Vagina (tissue), 2 donors: ENCODE results near the gene UQCR11. TPM values are rescaled to one million over a fixed set of nuclear protein-coding genes. Genes with fewer than 3 reads are reported as not detected.

Experiments
- DNase-seq, 2 donors: peaks; one replicate each; pipeline ENCODE4 v3.0.0-alpha.2; 2017; ENCODE audit errors: extremely low spot score in 2 of 2
- H3K27ac ChIP-seq: fragments of 200-600 bp; sonication (generic); one replicate; pipeline ENCODE4 v1.5.1; 2019
- H3K27me3 ChIP-seq: fragments of 200-600 bp; sonication (generic); one replicate; pipeline ENCODE4 v1.5.1; 2019
- H3K36me3 ChIP-seq, 2 donors: fragments of 200-600 bp; sonication (generic); one replicate each; pipeline ENCODE4 v1.5.1; 2017 to 2019
- H3K4me1 ChIP-seq: fragments of 200-600 bp; sonication (generic); one replicate; pipeline ENCODE4 v1.5.1; 2019
- H3K4me3 ChIP-seq, 2 donors: fragments of 200-600 bp; sonication (generic); 1 replicate in 1 of 2; 2 replicates in 1 of 2; pipeline ENCODE4 v1.5.1; 2016 to 2019
- H3K9me3 ChIP-seq: fragments of 200-600 bp; sonication (generic); one replicate; pipeline ENCODE4 v1.5.1; 2019
- CTCF ChIP-seq, 3 experiments: fragments of 450-650 bp in 2 of 3; fragments of 200-600 bp in 1 of 3; sonication (generic) in 1 of 3; IDR thresholded peaks; one replicate each; pipeline ENCODE4 v1.5.1; 2017 to 2019; ENCODE audit warnings: antibody characterized with exemption in 3 of 3, mild to moderate bottlenecking in 2 of 3, moderate library complexity in 2 of 3
- POLR2A ChIP-seq, 2 donors: fragments of 450-650 bp; IDR thresholded peaks; one replicate each; pipeline ENCODE4 v1.6.1; 2017; ENCODE audit warnings: antibody characterized with exemption in 2 of 2, mild to moderate bottlenecking in 2 of 2, moderate library complexity in 2 of 2
- POLR2AphosphoS5 ChIP-seq, 2 donors: sonication (generic); formaldehyde crosslinking; IDR thresholded peaks; one replicate each; pipeline ENCODE4 v1.9.0; 2017; ENCODE audit warnings: antibody characterized with exemption in 2 of 2, mild to moderate bottlenecking in 2 of 2, low read depth in 1 of 2; ENCODE audit not compliant: insufficient read depth in 1 of 2
- intact Hi-C: fragments of 100-400 bp; cut with DNase I; formaldehyde crosslinking; loops from one replicate; pipeline ENCODE4 v1.15.1; 2023
- total RNA-seq: library from RNA; depleted of rRNA; stranded (reverse); fragments of >200 nt; gene quantifications from one replicate; pipeline ENCODE4 v1.2.3, GENCODE V29; 2016

UQCR11 gene
- total RNA-seq, 1 donor from 2014 or later = 79.8 TPM

DNA sequence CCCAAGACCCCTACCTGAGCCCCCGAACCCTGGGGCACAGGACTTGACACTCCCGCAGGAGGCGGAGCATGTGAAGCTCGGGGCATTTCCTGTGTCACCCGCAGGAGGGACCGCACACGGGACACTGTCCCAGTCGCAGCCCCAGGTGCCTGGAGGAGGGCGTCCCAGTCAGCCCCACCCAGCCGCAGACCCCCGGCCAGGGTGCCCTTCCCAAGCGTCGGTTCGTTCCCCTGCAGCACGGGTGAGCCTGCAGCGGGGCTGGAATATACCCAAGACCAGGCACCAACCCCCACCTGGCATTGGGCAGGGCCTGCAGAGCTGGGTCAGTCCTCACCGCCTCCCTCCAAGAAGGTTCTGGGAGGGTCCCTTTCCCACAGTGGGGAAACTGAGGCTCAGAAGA lies 25.5 kb upstream of the UQCR11 start:
- Histone ChIP-seq H3K9me3 (no peaks in the 10 kb centered on the region), H3K27me3 (no peaks in the 10 kb centered on the region), H3K36me3 (peaks cover 0 to 8% of the 10 kb centered on the region in 2 donors), H3K4me3 (no peak overlapping the region), H3K27ac (no peak overlapping the region), H3K4me1 (no peaks in the 10 kb centered on the region)
- TF ChIP-seq POLR2A (IDR thresholded peaks at IDR 0.05) (no peak), CTCF (IDR thresholded peaks at IDR 0.05) (no peak), POLR2AphosphoS5 (IDR thresholded peaks at IDR 0.05; ENCODE audit: insufficient read depth in 1 of 2, low read depth in 1 of 2) (no peak)
- intact Hi-C loops = no loop called here
- no peak for DNase-seq

- no peak for DNase-seq
- no peak for TF ChIP-seq POLR2A (IDR thresholded peaks at IDR 0.05)
- no peak for TF ChIP-seq POLR2AphosphoS5 (IDR thresholded peaks at IDR 0.05; ENCODE audit: insufficient read depth in 1 of 2, low read depth in 1 of 2)
- TF ChIP-seq CTCF (IDR thresholded peaks at IDR 0.05) = no peak
- Histone ChIP-seq H3K4me3 (no peak overlapping the region), H3K4me1 (no peaks in the 10 kb centered on the region), H3K36me3 (peaks cover 0 to 8% of the 10 kb centered on the region in 2 donors), H3K9me3 (no peaks in the 10 kb centered on the region), H3K27ac (no peak overlapping the region), H3K27me3 (no peaks in the 10 kb centered on the region)
- intact Hi-C loops = no loop called here
These were observed 24.8 kb upstream of the UQCR11 start for GRCh38 chr19:1630012-1630411.

DNA sequence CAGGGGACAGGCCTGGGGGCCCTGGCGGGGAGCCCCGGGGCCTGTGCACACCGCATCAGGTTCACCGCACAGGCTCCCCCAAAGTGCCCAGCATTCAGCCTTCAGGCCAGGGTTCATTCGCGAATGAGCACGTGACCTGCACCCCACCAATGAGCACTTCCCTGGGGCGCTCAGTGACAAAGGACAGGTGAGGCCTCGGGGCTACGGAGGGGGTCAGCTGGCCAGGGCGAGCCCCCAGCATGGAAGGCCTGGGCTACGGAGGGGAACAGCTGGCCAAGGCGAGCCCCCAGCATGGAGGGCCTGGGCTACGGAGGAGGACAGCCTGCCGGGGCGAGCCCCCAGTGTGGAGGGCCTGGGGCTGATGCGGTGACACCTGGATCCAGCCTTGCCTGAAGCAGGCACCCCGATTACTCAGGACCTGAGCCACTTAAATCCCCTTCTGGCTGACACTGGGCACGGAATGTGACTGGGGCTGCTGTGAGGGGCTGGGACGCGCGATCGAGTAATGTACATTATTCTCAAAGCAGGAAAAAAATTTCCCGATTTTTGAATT lies 24.1 kb upstream of the UQCR11 start:
- Histone ChIP-seq H3K9me3 (no peaks in the 10 kb centered on the region), H3K27me3 (no peaks in the 10 kb centered on the region), H3K36me3 (peaks cover 0 to 11% of the 10 kb centered on the region in 2 donors), H3K27ac (no peak overlapping the region), H3K4me3 (no peak overlapping the region), H3K4me1 (no peaks in the 10 kb centered on the region)
- DNase-seq = no peak
- intact Hi-C loops = no loop called here
- TF ChIP-seq POLR2A (IDR thresholded peaks at IDR 0.05) (no peak), CTCF (IDR thresholded peaks at IDR 0.05) (no peak), POLR2AphosphoS5 (IDR thresholded peaks at IDR 0.05; ENCODE audit: insufficient read depth in 1 of 2, low read depth in 1 of 2) (no peak)

DNA sequence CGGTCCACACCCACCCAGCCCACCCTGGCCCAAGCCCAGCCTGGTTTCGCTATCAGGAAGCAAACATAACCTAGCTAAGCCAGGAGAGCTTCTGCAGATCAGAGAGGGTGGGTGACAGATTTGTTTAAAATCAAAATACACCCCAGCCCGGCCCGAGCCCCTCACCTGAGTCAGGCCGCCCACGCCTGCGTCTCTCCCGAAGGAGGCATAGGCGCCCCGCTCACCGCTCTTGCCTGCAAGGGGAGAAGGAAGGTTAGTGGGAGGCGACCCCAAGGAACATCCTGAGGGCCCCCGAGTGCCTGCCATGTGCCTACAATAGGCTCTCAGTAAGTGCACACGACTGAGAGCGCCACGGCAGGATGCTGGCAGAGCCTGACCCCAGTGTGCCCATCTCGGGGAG lies 21.9 kb upstream of the UQCR11 start:
- no peak for DNase-seq
- H3K9me3 ChIP-seq = no peaks in the 10 kb centered on the region
- H3K27ac ChIP-seq = no peak overlapping the region
- peaks cover 0 to 18% of the 10 kb centered on the region in 2 donors for H3K36me3 ChIP-seq
- no peaks in the 10 kb centered on the region for H3K4me1 ChIP-seq
- no peaks in the 10 kb centered on the region for H3K27me3 ChIP-seq
- TF ChIP-seq POLR2AphosphoS5 (IDR thresholded peaks at IDR 0.05; ENCODE audit: insufficient read depth in 1 of 2, low read depth in 1 of 2) = no peak
- no peak for TF ChIP-seq POLR2A (IDR thresholded peaks at IDR 0.05)
- TF ChIP-seq CTCF (IDR thresholded peaks at IDR 0.05) = no peak
- intact Hi-C loops = no loop called here
- H3K4me3 ChIP-seq = no peak overlapping the region

DNA sequence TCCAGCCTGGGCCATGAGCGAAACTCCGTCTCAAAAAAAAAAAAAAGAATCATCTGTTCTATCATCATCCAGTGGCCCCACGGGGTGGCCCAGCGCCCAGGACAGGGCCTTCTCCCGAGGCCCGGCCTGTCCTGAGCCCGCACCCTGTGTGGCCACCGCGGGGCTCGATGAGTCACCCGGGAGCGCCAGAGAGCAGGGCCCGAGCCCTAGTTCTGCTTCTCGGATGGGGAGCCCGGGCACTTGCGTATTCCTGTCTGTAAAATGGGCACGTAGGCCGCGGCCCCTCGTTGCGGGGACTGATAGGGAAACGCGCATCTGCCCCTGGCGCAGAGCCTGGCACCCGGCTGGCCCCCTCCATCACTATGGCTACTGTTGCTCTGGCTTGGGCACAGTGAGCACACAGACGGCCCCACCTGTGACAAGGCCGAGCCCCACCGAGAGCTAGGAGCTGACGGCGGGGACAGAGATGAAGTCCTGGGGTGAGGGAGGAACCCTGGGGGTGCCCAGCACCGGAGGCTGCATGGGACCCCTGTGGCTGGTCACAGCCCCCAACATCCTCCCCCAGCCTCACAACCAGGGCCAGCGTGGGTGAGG lies 21.3 kb upstream of the UQCR11 start:
- intact Hi-C loops = no loop called here
- Histone ChIP-seq H3K27me3 (no peaks in the 10 kb centered on the region), H3K36me3 (peaks cover 0 to 18% of the 10 kb centered on the region in 2 donors), H3K27ac (no peak overlapping the region), H3K9me3 (no peaks in the 10 kb centered on the region), H3K4me1 (no peaks in the 10 kb centered on the region), H3K4me3 (no peak overlapping the region)
- DNase-seq = no peak
- TF ChIP-seq POLR2AphosphoS5 (IDR thresholded peaks at IDR 0.05; ENCODE audit: insufficient read depth in 1 of 2, low read depth in 1 of 2) (no peak), POLR2A (IDR thresholded peaks at IDR 0.05) (no peak), CTCF (IDR thresholded peaks at IDR 0.05) (no peak)
